Gastrocnemius medialis (tissue), 4 donors: Measurements from ENCODE around the gene PRKAR2B. TPM values are rescaled to one million over a fixed set of nuclear protein-coding genes. Genes with fewer than 3 reads are reported as not detected.
A peak's percentile ranks its signal among the peaks of the same experiment; 100 is the strongest.

Source experiments
- ATAC-seq, 2 donors: fragments of 150-250 bp; one replicate each; pipeline ENCODE4 v1.9.1; 2016
- DNase-seq, 2 donors: peaks; one replicate each; pipeline ENCODE4 v3.0.0-alpha.2; 2019
- H3K27ac ChIP-seq, 4 donors: fragments of 200-600 bp; sonication (generic); 1 replicate in 1 of 4; 2 replicates in 3 of 4; pipeline ENCODE4 v1.5.1; 2016 to 2018; ENCODE audit warnings: mild to moderate bottlenecking in 2 of 4, moderate library complexity in 1 of 4
- H3K27me3 ChIP-seq, 3 donors: fragments of 200-600 bp; sonication (generic) in 2 of 3; 1 replicate in 1 of 3; 2 replicates in 2 of 3; pipeline versions ENCODE4 v1.5.1 to v1.6.0; 2016 to 2019; ENCODE audit warnings: mild to moderate bottlenecking in 1 of 3, moderate library complexity in 1 of 3
- H3K36me3 ChIP-seq, 2 donors: fragments of 200-600 bp; sonication (generic) in 1 of 2; one replicate each; pipeline ENCODE4 v1.5.1; 2017 to 2018
- H3K4me1 ChIP-seq, 2 donors: fragments of 200-600 bp; sonication (generic) in 1 of 2; one replicate each; pipeline ENCODE4 v1.5.1; 2016 to 2017; ENCODE audit warnings: mild to moderate bottlenecking in 2 of 2
- H3K4me3 ChIP-seq, 4 donors: fragments of 200-600 bp; sonication (generic) in 3 of 4; 1 replicate in 1 of 4; 2 replicates in 3 of 4; pipeline ENCODE4 v1.5.1; 2016 to 2019; ENCODE audit warnings: mild to moderate bottlenecking in 2 of 4
- H3K9me3 ChIP-seq, 3 donors: fragments of 200-600 bp; sonication (generic) in 2 of 3; 1 replicate in 1 of 3; 2 replicates in 2 of 3; pipeline ENCODE4 v1.5.1; 2016 to 2019
- CTCF ChIP-seq, 5 experiments: fragments of 450-650 bp in 3 of 5; fragments of 200-600 bp in 2 of 5; sonication (generic) in 2 of 5; IDR thresholded peaks in 4 of 5; conservative IDR thresholded peaks in 1 of 5; 1 replicate in 4 of 5; 2 replicates in 1 of 5; pipeline ENCODE4 v1.5.1; 2016 to 2019; ENCODE audit warnings: antibody characterized with exemption in 5 of 5, mild to moderate bottlenecking in 3 of 5, moderate library complexity in 3 of 5
- POLR2A ChIP-seq, 2 donors: fragments of 450-650 bp; IDR thresholded peaks; one replicate each; pipeline ENCODE4 v1.6.1; 2017; ENCODE audit warnings: antibody characterized with exemption in 2 of 2, mild to moderate bottlenecking in 2 of 2, moderate library complexity in 2 of 2
- in situ Hi-C, 4 donors: fragments of 200-750 bp; cut with MboI; loops; one replicate each; pipeline versions ENCODE4 v1.15.0 to v1.8.0; 2017; ENCODE audit warnings: low sequenced_read_pairs in 4 of 4
- intact Hi-C: fragments of 100-400 bp; cut with DNase I; formaldehyde crosslinking; loops from one replicate; pipeline ENCODE4 v1.15.1; 2023; ENCODE audit warnings: low total_unique reads
- total RNA-seq, 4 donors: library from RNA; depleted of rRNA; stranded (reverse); fragments of >200 nt; gene quantifications; one replicate each; pipeline versions ENCODE4 v1.1.0 to v1.2.3, GENCODE V29; 2016

Gene PRKAR2B
- total RNA-seq, 4 donors from 2014 or later = 0.85 to 6.0 (median 1.4) TPM

GRCh38 chr7:107164092-107164491, 119.6 kb downstream of the PRKAR2B start:
- in situ Hi-C loops (loop anchor here in 1 of 4 donors (25.0 kb wide), 3 partner anchors 502 to 877 kb away; partner anchors contain the start of genes CCDC71L, DLD and NAMPT), intact Hi-C loops (loop anchor here (10.0 kb wide), 1 partner anchor 119 kb away; the partner anchor contains the start of gene PRKAR2B)
- no peaks in the 10 kb centered on the region for H3K27me3 ChIP-seq
- H3K4me3 ChIP-seq = no peak overlapping the region
- H3K27ac ChIP-seq = no peak overlapping the region
- no peaks in the 10 kb centered on the region for H3K9me3 ChIP-seq
- H3K36me3 ChIP-seq = no peaks in the 10 kb centered on the region
- no peak for DNase-seq
- ATAC-seq = no peak
- H3K4me1 ChIP-seq = peaks cover 3 to 5% of the 10 kb centered on the region in 2 donors
- TF ChIP-seq POLR2A (IDR thresholded peaks at IDR 0.05) (no peak), CTCF (IDR thresholded peaks at IDR 0.05 in 4 of 5, conservative IDR thresholded peaks at IDR 0.05 in 1 of 5) (no peak)

- intact Hi-C loops = loop anchor here (5.0 to 10.0 kb wide), 4 partner anchors 121 to 883 kb away; partner anchors contain the start of genes COG5, DLD, DUS4L and NAMPT
- H3K4me3 ChIP-seq = no peak overlapping the region
- no peak for ATAC-seq
- in situ Hi-C loops = loop anchor here in 1 of 4 donors (25.0 kb wide), 3 partner anchors 503 to 878 kb away; partner anchors contain the start of genes CCDC71L, DLD and NAMPT
- H3K36me3 ChIP-seq = no peaks in the 10 kb centered on the region
- no peaks in the 10 kb centered on the region for H3K27me3 ChIP-seq
- H3K4me1 ChIP-seq = peaks cover 5 to 7% of the 10 kb centered on the region in 2 donors
- TF ChIP-seq POLR2A (IDR thresholded peaks at IDR 0.05) (no peak), CTCF (IDR thresholded peaks at IDR 0.05 in 4 of 5, conservative IDR thresholded peaks at IDR 0.05 in 1 of 5) (no peak)
- H3K27ac ChIP-seq = no peak overlapping the region
- no peak for DNase-seq
- H3K9me3 ChIP-seq = no peaks in the 10 kb centered on the region
Measured at GRCh38 chr7:107165341-107165740, 120.8 kb downstream of the PRKAR2B start.

GRCh38 chr7:107166736-107167426, 122.4 kb downstream of the PRKAR2B start:
- TF ChIP-seq POLR2A (IDR thresholded peaks at IDR 0.05) = no peak
- no peak for TF ChIP-seq CTCF (IDR thresholded peaks at IDR 0.05 in 4 of 5, conservative IDR thresholded peaks at IDR 0.05 in 1 of 5)
- peak overlapping the region; percentile 52 to 78 (median 68) for H3K4me3 ChIP-seq
- intact Hi-C loops (loop anchor here (1.0 to 10.0 kb wide), 5 partner anchors 19 to 885 kb away; partner anchors contain the start of genes COG5, DLD, DUS4L and NAMPT), in situ Hi-C loops (loop anchor here in 1 of 4 donors (25.0 kb wide), 3 partner anchors 505 to 880 kb away; partner anchors contain the start of genes CCDC71L, DLD and NAMPT)
- DNase-seq = no peak
- no peaks in the 10 kb centered on the region for H3K9me3 ChIP-seq
- peaks cover 17 to 22% of the 10 kb centered on the region in 2 donors for H3K4me1 ChIP-seq
- peak overlapping the region; percentile 91 to 100 (median 96) for H3K27ac ChIP-seq
- ATAC-seq = no peak
- no peaks in the 10 kb centered on the region for H3K36me3 ChIP-seq
- H3K27me3 ChIP-seq = no peaks in the 10 kb centered on the region

GRCh38 chr7:107167483-107168232, 123.2 kb downstream of the PRKAR2B start:
- peaks cover 24 to 30% of the 10 kb centered on the region in 2 donors for H3K4me1 ChIP-seq
- ATAC-seq (peak; percentile 23 to 24), DNase-seq (no peak)
- H3K27ac ChIP-seq = peak overlapping the region; percentile 91 to 100 (median 96)
- no peaks in the 10 kb centered on the region for H3K36me3 ChIP-seq
- H3K4me3 ChIP-seq = peak overlapping the region; percentile 52 to 78 (median 68)
- TF ChIP-seq CTCF (IDR thresholded peaks at IDR 0.05 in 4 of 5, conservative IDR thresholded peaks at IDR 0.05 in 1 of 5) (peak in 3 of 5 experiments; percentile 36 to 40 (median 37)), POLR2A (IDR thresholded peaks at IDR 0.05) (no peak)
- no peaks in the 10 kb centered on the region for H3K9me3 ChIP-seq
- no peaks in the 10 kb centered on the region for H3K27me3 ChIP-seq
- in situ Hi-C loops = loop anchor here in 1 of 4 donors (25.0 kb wide), 3 partner anchors 505 to 880 kb away; partner anchors contain the start of genes CCDC71L, DLD and NAMPT
- intact Hi-C loops = loop anchor here (1.0 to 10.0 kb wide), 9 partner anchors 19 to 1401 kb away; partner anchors contain the start of genes BCAP29, CCDC71L, COG5 and DLD
